Effector memory CD4-positive, alpha-beta T cell (primary cell): ENCODE data around the gene MGAT4A.

Experiments
- DNase-seq, 3 donors: peaks; one replicate each; pipeline ENCODE4 v3.0.0-alpha.2; 2020
- H3K27ac ChIP-seq: 2 replicates; pipeline ENCODE4 v1.7.0; 2013; ENCODE audit warnings: mild to moderate bottlenecking, low read length, moderate library complexity; ENCODE audit not compliant: insufficient read depth, poor library complexity, severe bottlenecking
- H3K27me3 ChIP-seq: replicated peaks from 2 replicates; pipeline ENCODE4 v1.7.0; 2013; ENCODE audit warnings: mild to moderate bottlenecking, low read length; ENCODE audit not compliant: insufficient read depth, control insufficient read depth, poor library complexity, severe bottlenecking
- H3K36me3 ChIP-seq: 2 replicates; pipeline ENCODE4 v1.7.0; 2013; ENCODE audit warnings: mild to moderate bottlenecking, low read length, moderate library complexity; ENCODE audit not compliant: control insufficient read depth, insufficient read depth
- H3K4me1 ChIP-seq: 2 replicates; pipeline ENCODE4 v1.7.0; 2013; ENCODE audit warnings: low read length, mild to moderate bottlenecking; ENCODE audit not compliant: control insufficient read depth, insufficient read depth, poor library complexity, severe bottlenecking
- H3K4me3 ChIP-seq: 2 replicates; pipeline ENCODE4 v1.7.0; 2013; ENCODE audit warnings: low read length, low read depth, mild to moderate bottlenecking; ENCODE audit not compliant: insufficient read depth, poor library complexity, severe bottlenecking
- H3K9me3 ChIP-seq: 2 replicates; pipeline ENCODE4 v1.7.0; 2013; ENCODE audit warnings: mild to moderate bottlenecking, low read length, moderate library complexity; ENCODE audit not compliant: control insufficient read depth

The MGAT4A gene

DNA sequence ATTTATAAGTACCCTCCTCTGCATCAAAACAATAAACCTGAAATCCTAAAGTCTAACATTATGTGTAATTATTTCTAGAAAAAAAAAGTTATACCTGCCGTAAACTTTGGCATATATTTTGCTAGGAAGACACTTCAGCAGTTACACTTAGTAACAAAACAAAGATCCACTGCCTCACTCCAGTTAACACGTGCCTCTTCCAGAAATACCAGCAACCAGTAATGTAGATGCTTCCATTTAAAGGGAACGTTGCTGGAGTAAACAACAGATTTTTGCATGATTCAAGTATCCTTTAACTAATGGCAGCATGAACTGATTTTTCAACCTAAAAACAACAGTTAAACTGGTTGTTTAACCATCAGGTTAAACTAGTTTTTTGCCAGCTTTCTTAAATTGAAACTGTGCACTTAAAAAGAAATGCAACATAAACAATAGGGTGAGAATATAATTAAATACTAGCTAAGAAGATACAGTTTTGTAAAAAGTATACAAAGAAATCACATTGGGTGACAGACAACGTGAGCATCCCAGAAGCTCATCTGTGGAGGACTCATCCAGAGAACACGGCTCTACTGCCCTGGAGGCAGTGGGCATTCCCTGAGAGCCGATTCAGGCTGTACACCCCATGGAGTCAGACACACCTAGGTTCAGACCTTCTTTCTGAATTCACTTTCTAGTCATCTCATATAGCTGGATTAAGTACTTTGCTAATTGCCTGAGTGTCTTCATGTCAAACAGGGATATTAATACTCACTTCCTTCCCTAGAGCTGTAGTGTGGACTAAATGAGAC lies 22.3 kb downstream of the MGAT4A start:
- no peak for DNase-seq
- Histone ChIP-seq H3K4me3 (no peak overlapping the region), H3K36me3 (no peaks in the 10 kb centered on the region), H3K27me3 (no peaks in the 10 kb centered on the region), H3K9me3 (no peaks in the 10 kb centered on the region), H3K27ac (no peak overlapping the region), H3K4me1 (peaks cover 50% of the 10 kb centered on the region)

DNA sequence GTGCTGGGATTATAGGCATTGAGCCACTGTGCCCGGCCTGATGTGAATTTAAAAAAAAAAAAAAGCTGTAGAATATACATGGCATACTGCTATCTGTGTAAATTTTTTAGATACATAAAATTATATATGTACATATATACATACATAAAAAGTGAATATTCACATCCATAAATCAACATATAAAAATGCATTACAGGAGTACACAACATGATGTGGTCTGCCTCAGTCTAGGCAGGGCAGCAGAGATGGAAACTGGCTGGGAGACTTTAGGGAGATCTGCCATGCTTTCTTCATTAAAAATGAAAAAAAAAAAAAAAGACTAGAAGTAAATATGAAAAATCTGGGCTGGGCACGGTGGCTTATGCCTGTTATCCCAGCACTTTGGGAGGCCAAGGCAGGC lies 24.3 kb downstream of the MGAT4A start:
- DNase-seq, result no peak
- Histone ChIP-seq H3K4me3 (no peak overlapping the region), H3K27ac (no peak overlapping the region), H3K36me3 (no peaks in the 10 kb centered on the region), H3K4me1 (peaks cover 52% of the 10 kb centered on the region), H3K27me3 (no peaks in the 10 kb centered on the region), H3K9me3 (no peaks in the 10 kb centered on the region)

DNA sequence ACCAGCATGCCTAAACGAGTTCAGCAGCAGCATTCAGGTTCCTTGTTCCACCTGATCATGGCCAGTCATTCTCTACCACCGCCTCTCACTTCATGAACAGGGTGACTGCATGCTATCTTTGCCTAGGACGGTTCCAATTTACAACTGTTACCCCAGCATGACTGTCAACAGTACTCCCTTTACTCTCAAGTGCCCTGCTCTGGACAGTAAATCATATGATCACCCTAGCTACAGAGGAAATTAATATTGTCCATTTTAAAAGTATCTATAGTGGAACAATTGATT lies 25.7 kb downstream of the MGAT4A start:
- Histone ChIP-seq H3K4me3 (no peak overlapping the region), H3K27ac (no peak overlapping the region), H3K36me3 (no peaks in the 10 kb centered on the region), H3K9me3 (no peaks in the 10 kb centered on the region), H3K27me3 (no peaks in the 10 kb centered on the region), H3K4me1 (peaks cover 48% of the 10 kb centered on the region)
- no peak for DNase-seq

DNA sequence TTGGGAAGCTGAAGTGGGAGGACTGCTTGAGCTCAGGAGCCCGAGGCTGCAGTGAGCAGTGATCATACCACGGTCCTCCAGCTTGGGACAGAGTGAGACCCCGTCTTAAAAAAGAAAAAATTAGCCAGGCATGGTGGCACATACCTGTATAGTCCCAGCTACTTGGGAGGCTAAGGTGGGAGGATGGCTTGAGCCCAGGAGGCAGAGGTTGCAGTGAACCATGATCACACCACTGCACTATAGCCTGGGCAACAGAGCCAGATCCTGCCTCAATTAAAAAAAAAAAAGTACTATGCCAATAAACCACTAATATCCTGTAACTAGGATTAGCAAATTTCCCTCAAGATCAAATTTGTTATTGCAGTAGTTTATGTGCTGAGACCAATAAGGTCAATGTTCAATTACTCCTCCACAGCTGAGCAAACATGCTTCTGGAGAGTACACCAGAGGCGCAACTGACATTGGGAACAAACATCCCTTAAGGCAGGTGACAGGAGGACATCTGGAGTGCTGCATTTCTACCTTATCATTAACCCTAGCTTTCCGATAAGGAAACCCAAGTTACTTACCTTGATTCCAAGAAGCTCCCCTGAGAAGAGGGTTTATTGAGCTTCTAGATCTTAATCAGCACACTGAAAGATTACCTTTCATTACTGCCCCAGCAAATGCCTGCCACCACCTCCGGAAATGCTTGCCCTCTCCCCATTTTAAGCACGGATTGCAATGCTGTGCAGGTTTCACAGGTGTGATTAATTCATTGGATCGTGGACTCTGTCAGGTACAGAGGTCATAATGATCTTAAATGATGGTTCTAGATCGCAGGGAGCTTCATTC lies 26.2 kb downstream of the MGAT4A start:
- Histone ChIP-seq H3K4me1 (peaks cover 47% of the 10 kb centered on the region), H3K27me3 (no peaks in the 10 kb centered on the region), H3K9me3 (no peaks in the 10 kb centered on the region), H3K4me3 (no peak overlapping the region), H3K36me3 (no peaks in the 10 kb centered on the region), H3K27ac (no peak overlapping the region)
- no peak for DNase-seq

DNA sequence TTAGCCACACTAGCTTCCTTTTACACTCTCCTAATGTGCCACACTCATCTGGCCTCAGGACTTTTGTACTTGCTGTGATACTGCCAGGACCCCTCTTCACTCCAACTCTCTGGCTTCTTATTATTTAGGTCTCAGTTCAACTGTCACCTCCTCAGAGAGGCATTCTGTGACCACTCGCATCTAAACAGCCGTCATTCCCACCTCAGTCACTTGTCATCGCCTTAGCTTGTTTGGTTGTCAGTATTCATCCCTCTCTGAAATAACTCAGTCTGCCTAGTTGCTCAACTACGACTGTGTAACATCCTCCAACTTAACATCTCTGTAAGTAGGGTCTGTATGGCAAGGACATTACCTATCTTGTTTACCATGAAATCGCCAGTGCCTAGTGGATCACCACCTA lies 27.2 kb downstream of the MGAT4A start:
- H3K4me3 ChIP-seq, result no peak overlapping the region
- H3K9me3 ChIP-seq, result no peaks in the 10 kb centered on the region
- no peaks in the 10 kb centered on the region for H3K36me3 ChIP-seq
- H3K4me1 ChIP-seq, result peaks cover 46% of the 10 kb centered on the region
- no peak for DNase-seq
- H3K27ac ChIP-seq, result no peak overlapping the region
- no peaks in the 10 kb centered on the region for H3K27me3 ChIP-seq

DNA sequence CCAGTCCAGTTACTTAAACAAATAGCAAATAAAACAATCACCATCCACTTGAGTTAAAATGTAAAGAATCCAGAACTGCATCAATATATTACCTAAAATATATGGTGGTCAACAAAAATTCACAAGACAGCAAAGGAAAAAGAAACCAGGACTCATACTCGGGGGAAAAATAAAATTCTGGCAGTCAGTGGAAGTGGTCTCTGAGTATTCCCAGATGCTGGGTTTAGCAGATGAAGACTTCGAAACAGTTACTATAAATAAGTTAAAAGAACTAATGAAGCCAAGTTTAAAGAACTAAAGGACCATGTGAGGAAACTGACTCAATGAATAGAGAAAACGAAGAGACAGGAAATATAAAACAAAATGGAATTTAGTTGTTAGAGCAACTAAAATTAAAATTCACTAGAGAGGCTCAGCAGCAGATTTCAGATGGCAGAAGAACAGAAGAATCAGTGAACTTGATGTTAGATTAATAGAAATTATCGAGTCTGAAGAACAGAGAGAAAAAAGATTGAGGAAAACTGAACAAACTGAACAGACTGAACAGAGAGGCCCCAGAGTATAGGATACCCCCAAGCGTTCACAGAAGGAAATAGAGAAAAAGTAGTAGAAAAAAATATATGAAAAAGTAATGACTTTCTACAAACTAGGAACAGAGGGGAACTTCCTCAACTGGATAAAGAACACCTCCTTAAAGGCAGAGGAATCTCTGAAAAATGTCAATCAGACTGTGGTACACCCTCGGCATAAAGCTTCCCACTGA lies 27.9 kb downstream of the MGAT4A start:
- Histone ChIP-seq H3K9me3 (no peaks in the 10 kb centered on the region), H3K4me3 (no peak overlapping the region), H3K27ac (no peak overlapping the region), H3K4me1 (peaks cover 45% of the 10 kb centered on the region), H3K27me3 (no peaks in the 10 kb centered on the region), H3K36me3 (peaks cover 3% of the 10 kb centered on the region)
- DNase-seq, result no peak

DNA sequence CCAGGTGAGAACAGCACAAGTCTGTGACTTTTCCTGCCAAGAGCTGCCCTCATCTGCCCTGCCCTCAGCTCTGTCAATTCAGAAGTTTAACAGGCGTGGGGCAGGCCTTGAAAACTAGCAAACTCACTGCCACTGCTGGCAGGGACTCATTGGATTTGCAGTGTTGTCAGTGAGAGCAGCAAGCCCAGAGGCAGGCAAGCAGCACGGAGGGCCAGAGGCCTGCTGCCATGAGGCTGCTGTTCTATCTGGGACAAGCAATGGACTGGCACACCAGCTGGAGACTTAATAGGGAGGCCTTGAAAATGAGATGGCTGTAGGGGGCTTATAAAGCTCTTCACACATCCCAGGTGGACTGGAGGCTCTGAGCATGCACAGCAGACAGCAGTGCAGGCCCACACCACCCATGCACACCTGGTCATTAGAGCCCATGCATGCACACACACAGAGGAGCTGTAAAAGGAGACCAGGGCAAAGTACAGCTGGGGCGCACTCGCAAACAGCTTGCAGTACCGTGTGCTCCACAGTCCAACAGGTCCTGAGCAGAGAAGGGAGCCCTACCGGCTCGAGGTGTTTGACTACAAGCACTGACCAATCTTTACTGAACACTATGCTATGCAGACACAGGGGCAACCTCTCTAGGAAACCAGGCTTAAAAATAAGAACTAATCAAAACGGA lies 28.7 kb downstream of the MGAT4A start:
- H3K36me3 ChIP-seq, result peaks cover 3% of the 10 kb centered on the region
- no peaks in the 10 kb centered on the region for H3K27me3 ChIP-seq
- no peak overlapping the region for H3K4me3 ChIP-seq
- H3K27ac ChIP-seq, result no peak overlapping the region
- no peaks in the 10 kb centered on the region for H3K9me3 ChIP-seq
- DNase-seq, result no peak
- peaks cover 42% of the 10 kb centered on the region for H3K4me1 ChIP-seq

DNA sequence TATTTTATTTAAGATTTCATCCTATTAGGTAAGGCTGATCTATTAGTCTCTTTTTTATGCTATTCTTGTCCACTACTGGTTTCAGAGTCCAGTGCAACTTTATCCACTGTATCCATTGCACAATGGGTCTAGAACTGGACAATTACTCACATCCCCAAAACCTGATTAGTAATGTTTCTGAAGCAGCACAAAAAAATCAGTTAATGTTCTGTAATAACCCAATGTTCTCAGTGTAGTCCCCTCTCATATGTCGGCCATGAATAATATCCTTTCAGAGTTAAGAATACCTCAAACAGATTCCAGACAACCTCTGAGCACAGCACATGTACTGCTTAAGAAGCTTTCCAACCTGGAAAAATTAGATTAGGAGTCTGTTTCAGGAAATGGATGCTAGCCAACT lies 29.7 kb downstream of the MGAT4A start:
- H3K9me3 ChIP-seq, result no peaks in the 10 kb centered on the region
- H3K4me1 ChIP-seq, result peaks cover 46% of the 10 kb centered on the region
- no peak overlapping the region for H3K4me3 ChIP-seq
- no peak overlapping the region for H3K27ac ChIP-seq
- peaks cover 3% of the 10 kb centered on the region for H3K36me3 ChIP-seq
- no peak for DNase-seq
- no peaks in the 10 kb centered on the region for H3K27me3 ChIP-seq

DNA sequence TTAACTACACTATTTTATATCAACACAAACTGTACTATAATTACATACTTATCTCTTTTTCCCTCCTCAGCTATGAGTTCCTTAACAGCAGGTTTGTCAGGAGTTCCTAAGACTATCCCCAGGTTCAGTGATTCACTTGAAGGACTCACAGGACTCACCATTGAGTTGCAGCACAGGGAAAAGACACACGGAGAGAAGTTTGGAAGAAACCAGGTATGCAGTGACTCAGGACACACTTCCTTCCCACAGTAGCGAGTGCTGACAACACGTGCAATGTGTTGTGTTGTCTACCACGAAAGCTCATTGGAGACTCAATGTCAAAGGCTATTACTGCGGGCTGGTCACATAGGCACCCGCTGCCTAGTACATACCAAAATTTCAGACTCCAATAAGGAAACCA lies 32.0 kb downstream of the MGAT4A start:
- H3K4me3 ChIP-seq, result no peak overlapping the region
- no peak overlapping the region for H3K27ac ChIP-seq
- no peaks in the 10 kb centered on the region for H3K9me3 ChIP-seq
- peaks cover 3% of the 10 kb centered on the region for H3K36me3 ChIP-seq
- no peak for DNase-seq
- peaks cover 38% of the 10 kb centered on the region for H3K4me1 ChIP-seq
- no peaks in the 10 kb centered on the region for H3K27me3 ChIP-seq
